ENCODE results near the gene AP1G2.

DNA sequence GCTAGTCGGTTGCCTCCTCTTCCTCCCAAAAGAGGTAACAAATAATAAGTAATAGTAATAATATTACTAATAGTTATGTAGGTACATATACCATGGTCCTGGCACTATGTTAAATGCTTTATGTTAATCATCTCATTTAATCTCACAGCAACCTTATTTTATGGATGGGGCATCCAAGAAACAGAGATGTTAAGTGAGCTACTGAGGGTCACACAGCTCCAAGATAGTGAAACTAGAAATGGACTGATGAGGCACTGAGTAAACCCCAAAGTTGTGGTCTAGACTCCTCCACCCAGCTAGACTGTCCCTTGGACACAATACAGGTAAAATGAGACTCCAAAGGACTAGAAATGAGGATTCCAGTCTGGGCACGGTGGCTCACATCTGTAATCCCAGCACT is 31.1 kb downstream of the AP1G2 start:
- no peak for TF ChIP-seq POLR2A (IDR thresholded peaks at IDR 0.05)
- TF ChIP-seq, protein P1, sequence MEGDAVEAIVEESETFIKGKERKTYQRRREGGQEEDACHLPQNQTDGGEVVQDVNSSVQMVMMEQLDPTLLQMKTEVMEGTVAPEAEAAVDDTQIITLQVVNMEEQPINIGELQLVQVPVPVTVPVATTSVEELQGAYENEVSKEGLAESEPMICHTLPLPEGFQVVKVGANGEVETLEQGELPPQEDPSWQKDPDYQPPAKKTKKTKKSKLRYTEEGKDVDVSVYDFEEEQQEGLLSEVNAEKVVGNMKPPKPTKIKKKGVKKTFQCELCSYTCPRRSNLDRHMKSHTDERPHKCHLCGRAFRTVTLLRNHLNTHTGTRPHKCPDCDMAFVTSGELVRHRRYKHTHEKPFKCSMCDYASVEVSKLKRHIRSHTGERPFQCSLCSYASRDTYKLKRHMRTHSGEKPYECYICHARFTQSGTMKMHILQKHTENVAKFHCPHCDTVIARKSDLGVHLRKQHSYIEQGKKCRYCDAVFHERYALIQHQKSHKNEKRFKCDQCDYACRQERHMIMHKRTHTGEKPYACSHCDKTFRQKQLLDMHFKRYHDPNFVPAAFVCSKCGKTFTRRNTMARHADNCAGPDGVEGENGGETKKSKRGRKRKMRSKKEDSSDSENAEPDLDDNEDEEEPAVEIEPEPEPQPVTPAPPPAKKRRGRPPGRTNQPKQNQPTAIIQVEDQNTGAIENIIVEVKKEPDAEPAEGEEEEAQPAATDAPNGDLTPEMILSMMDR (IDR thresholded peaks at IDR 0.05), result no peak
